Fibroblast of lung (primary cell): ENCODE results near the gene ANKRD44. TPM values are rescaled to one million over a fixed set of nuclear protein-coding genes. Genes with fewer than 3 reads are reported as not detected.

Experiments
- DNase-seq, 2 donors: peaks; one replicate each; pipeline versions ENCODE4 v3.0.0 to v3.0.0-alpha.2; 2010; ENCODE audit warnings: low read depth in 2 of 2
- H2AFZ ChIP-seq: 2 replicates; pipeline ENCODE4 v1.5.1; 2012; ENCODE audit warnings: low read length, control low read depth, inconsistent platforms
- H3K27ac ChIP-seq: 2 replicates; pipeline ENCODE4 v1.5.1; 2011; ENCODE audit warnings: low read length, control low read depth; ENCODE audit not compliant: insufficient read depth
- H3K27me3 ChIP-seq: 2 replicates; pipeline ENCODE4 v1.5.1; 2011; ENCODE audit warnings: mild to moderate bottlenecking, low read length; ENCODE audit not compliant: control insufficient read depth, insufficient read depth
- H3K36me3 ChIP-seq: 2 replicates; pipeline ENCODE4 v1.5.1; 2011; ENCODE audit warnings: low read length; ENCODE audit not compliant: control insufficient read depth, insufficient read depth
- H3K4me1 ChIP-seq: 2 replicates; pipeline ENCODE4 v1.5.1; 2011; ENCODE audit warnings: low read length; ENCODE audit not compliant: control insufficient read depth, insufficient read depth; ENCODE audit errors: extremely low read depth
- H3K4me2 ChIP-seq: 2 replicates; pipeline ENCODE4 v1.5.1; 2011; ENCODE audit warnings: low read length, control low read depth; ENCODE audit not compliant: insufficient read depth; ENCODE audit errors: extremely low read depth
- H3K4me3 ChIP-seq, 4 experiments: fragments of 200-600 bp in 1 of 4; sonication (generic) in 1 of 4; replicated peaks in 1 of 4; 2 replicates each; pipeline ENCODE4 v1.5.1; 2011 to 2016; ENCODE audit warnings: low read length in 4 of 4, low read depth in 3 of 4, mild to moderate bottlenecking in 3 of 4, control low read depth in 2 of 4, inconsistent platforms in 1 of 4, mixed read lengths in 1 of 4; ENCODE audit not compliant: insufficient read depth in 1 of 4; ENCODE audit errors: control extremely low read depth in 1 of 4
- H3K79me2 ChIP-seq: 2 replicates; pipeline ENCODE4 v1.5.1; 2012; ENCODE audit warnings: mild to moderate bottlenecking, low read length, inconsistent platforms; ENCODE audit not compliant: control insufficient read depth, insufficient read depth
- H3K9ac ChIP-seq: 2 replicates; pipeline ENCODE4 v1.5.1; 2011; ENCODE audit warnings: mild to moderate bottlenecking, low read length, control low read depth; ENCODE audit not compliant: insufficient read depth
- H3K9me3 ChIP-seq: 2 replicates; pipeline ENCODE4 v1.5.1; 2012; ENCODE audit warnings: low read depth, low read length; ENCODE audit not compliant: control insufficient read depth, insufficient read depth
- H4K20me1 ChIP-seq: 2 replicates; pipeline ENCODE4 v1.5.1; 2011; ENCODE audit warnings: low read length; ENCODE audit not compliant: control insufficient read depth, insufficient read depth; ENCODE audit errors: extremely low read depth
- EZH2 ChIP-seq: IDR thresholded peaks from 2 replicates; pipeline ENCODE4 v1.5.1; 2012; ENCODE audit warnings: low read length, control low read depth, mild to moderate bottlenecking; ENCODE audit errors: missing control alignments
- polyA plus RNA-seq, 2 donors: library from polyadenylated mRNA; depleted of rRNA in 1 of 2; stranded (reverse) in 1 of 2; unstranded in 1 of 2; fragments of >200 nt; gene quantifications; 2 replicates each; pipeline ENCODE4 v1.2.1, GENCODE V29; 2011 to 2012; ENCODE audit warnings: missing spikeins in 1 of 2
- total RNA-seq: library from RNA; depleted of rRNA; stranded (reverse); fragments of >200 nt; gene quantifications from 2 replicates; pipeline ENCODE4 v1.2.1, GENCODE V29; 2014
- TF ChIP-seq, protein P1 (sequence below), 2 donors: IDR thresholded peaks in 1 of 2; conservative IDR thresholded peaks in 1 of 2; 1 replicate in 1 of 2; 2 replicates in 1 of 2; pipeline ENCODE4 v1.5.1; 2011 to 2012; ENCODE audit warnings: low read length in 2 of 2, control low read depth in 1 of 2, inconsistent platforms in 1 of 2, low read depth in 1 of 2, mild to moderate bottlenecking in 1 of 2

Gene ANKRD44
- total and polyA plus RNA-seq, 2 donors (not counting 1 experiment from before 2014, with no cell fraction given), result 7.6 to 9.7 TPM

DNA sequence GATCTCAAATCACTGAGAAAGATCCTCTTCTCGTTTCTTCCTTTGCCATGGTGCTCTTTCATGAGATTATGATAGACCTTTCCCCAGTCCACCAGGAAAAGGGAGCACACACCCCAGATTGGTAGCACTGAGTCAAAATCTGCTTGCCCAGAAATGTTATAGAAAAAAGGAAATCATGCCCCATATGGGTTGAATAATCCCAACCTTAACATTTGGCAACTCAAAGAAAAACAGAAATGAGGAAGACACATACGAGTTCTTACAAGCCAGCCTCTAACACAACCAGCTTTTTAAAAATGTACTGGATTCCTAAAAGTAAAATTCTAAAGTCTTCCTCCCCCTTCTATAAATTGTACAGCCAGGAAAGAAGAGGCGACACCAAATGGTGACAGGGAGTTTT, 103.0 kb downstream of the ANKRD44 start:
- no peaks in the 10 kb centered on the region for H3K36me3 ChIP-seq
- no peaks in the 10 kb centered on the region for H3K9me3 ChIP-seq
- H3K27me3 ChIP-seq, result no peaks in the 10 kb centered on the region
- no peaks in the 10 kb centered on the region for H4K20me1 ChIP-seq
- no peaks in the 10 kb centered on the region for H3K79me2 ChIP-seq
- no peak overlapping the region for H3K9ac ChIP-seq
- no peak overlapping the region for H3K4me2 ChIP-seq
- no peak for DNase-seq
- no peak overlapping the region for H3K27ac ChIP-seq
- H2AFZ ChIP-seq, result no peak overlapping the region
- no peak overlapping the region for H3K4me3 ChIP-seq
- no peaks in the 10 kb centered on the region for H3K4me1 ChIP-seq
- TF ChIP-seq EZH2, result no peak
- TF ChIP-seq, protein P1, sequence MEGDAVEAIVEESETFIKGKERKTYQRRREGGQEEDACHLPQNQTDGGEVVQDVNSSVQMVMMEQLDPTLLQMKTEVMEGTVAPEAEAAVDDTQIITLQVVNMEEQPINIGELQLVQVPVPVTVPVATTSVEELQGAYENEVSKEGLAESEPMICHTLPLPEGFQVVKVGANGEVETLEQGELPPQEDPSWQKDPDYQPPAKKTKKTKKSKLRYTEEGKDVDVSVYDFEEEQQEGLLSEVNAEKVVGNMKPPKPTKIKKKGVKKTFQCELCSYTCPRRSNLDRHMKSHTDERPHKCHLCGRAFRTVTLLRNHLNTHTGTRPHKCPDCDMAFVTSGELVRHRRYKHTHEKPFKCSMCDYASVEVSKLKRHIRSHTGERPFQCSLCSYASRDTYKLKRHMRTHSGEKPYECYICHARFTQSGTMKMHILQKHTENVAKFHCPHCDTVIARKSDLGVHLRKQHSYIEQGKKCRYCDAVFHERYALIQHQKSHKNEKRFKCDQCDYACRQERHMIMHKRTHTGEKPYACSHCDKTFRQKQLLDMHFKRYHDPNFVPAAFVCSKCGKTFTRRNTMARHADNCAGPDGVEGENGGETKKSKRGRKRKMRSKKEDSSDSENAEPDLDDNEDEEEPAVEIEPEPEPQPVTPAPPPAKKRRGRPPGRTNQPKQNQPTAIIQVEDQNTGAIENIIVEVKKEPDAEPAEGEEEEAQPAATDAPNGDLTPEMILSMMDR (conservative IDR thresholded peaks at IDR 0.05 in 1 of 2, IDR thresholded peaks at IDR 0.05 in 1 of 2; ENCODE audit: low read depth in 1 of 2, low read length in 2 of 2), result no peak

DNA sequence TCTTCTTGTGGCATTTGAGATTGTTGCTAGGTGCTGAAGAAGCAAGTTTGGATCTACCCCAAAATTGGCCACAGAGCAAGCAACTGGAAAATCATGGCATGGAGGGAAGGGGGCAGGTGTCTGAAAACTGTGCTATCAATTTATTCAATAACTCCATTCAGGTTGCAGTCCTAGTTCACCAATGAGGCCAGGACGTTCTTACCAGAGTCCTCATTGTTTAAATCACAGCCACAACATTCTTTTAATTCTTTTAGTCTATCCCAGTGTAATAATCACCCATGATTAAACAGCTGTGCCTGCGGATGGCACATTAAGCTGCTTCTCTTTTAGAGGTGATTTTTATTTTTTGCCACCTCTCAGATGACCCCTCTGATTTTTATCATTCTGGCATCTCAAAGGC, 103.5 kb downstream of the ANKRD44 start:
- Histone ChIP-seq H3K4me2 (no peak overlapping the region), H3K36me3 (no peaks in the 10 kb centered on the region), H2AFZ (no peak overlapping the region), H4K20me1 (no peaks in the 10 kb centered on the region), H3K9ac (no peak overlapping the region), H3K4me3 (no peak overlapping the region), H3K9me3 (no peaks in the 10 kb centered on the region), H3K4me1 (no peaks in the 10 kb centered on the region), H3K27me3 (no peaks in the 10 kb centered on the region), H3K27ac (no peak overlapping the region), H3K79me2 (no peaks in the 10 kb centered on the region)
- no peak for TF ChIP-seq EZH2
- peak in 1 of 2 donors; percentile 72 for DNase-seq

GRCh38 chr2:197205585-197206215, 104.9 kb downstream of the ANKRD44 start:
- Histone ChIP-seq H3K9ac (no peak overlapping the region), H3K4me3 (no peak overlapping the region), H3K27me3 (no peaks in the 10 kb centered on the region), H3K4me1 (no peaks in the 10 kb centered on the region), H3K27ac (no peak overlapping the region), H3K4me2 (no peak overlapping the region), H3K79me2 (no peaks in the 10 kb centered on the region), H2AFZ (no peak overlapping the region), H3K36me3 (no peaks in the 10 kb centered on the region), H3K9me3 (no peaks in the 10 kb centered on the region), H4K20me1 (no peaks in the 10 kb centered on the region)
- DNase-seq, result no peak
- TF ChIP-seq, protein P1 (conservative IDR thresholded peaks at IDR 0.05 in 1 of 2, IDR thresholded peaks at IDR 0.05 in 1 of 2; ENCODE audit: low read depth in 1 of 2, low read length in 2 of 2), result no peak
- no peak for TF ChIP-seq EZH2
